ENCODE results near the gene PTPRE.

The PTPRE gene

DNA sequence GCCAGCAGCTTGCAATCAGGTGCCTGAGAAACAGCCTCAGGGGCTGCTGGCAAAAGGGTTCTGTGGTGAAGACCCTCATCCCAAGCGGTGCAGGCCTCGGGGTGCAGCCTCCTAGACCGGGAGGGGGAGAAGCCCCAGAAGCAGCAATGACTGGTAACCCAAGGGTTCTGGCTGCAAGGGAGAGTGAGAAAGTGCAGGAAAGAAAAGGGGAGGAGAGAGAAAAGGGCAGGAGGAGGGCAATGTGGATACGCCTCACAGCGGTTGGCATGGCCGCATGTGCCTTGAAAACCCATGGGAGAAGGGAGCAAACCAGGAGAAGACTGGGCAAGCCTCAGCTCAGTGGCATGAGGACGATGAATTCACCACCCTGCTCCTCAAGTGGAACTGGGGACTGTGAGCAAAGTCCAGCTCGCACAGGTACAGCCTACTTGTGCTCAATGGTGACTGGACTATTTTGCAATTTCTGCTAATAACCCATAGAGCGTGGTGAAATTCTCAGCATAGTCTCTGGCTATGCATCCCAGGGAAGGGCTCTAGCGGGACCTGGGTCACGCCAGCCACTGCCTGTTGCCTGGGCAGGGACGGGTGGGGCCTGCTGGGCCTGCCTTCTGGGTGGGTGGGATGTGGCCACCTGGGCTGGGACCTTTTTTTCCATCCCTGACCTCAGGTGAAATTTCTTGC, 20.4 kb upstream of the PTPRE start:
- H3K36me3 ChIP-seq (ENCODE audit: insufficient read depth, low read length): no peaks in the 10 kb centered on the region
- H3K4me3 ChIP-seq (ENCODE audit: low read length, poor library complexity, severe bottlenecking): no peak overlapping the region
- no peaks in the 10 kb centered on the region for H4K20me1 ChIP-seq (ENCODE audit: insufficient read depth, low read length, poor library complexity, severe bottlenecking)
- H3K79me2 ChIP-seq (ENCODE audit: insufficient read depth, low read length): no peaks in the 10 kb centered on the region
- no peaks in the 10 kb centered on the region for H3F3A ChIP-seq (ENCODE audit: low read depth)
- H2AFZ ChIP-seq (ENCODE audit: low read length): no peak overlapping the region
- H3K27me3 ChIP-seq (ENCODE audit: insufficient read depth, low read length, poor library complexity, severe bottlenecking): no peaks in the 10 kb centered on the region
- no peaks in the 10 kb centered on the region for H3K9me3 ChIP-seq (ENCODE audit: insufficient read depth, low read depth, low read length)
- no peak overlapping the region for H3K9ac ChIP-seq (ENCODE audit: low read depth, low read length, poor library complexity, severe bottlenecking)
- TF ChIP-seq EZH2phosphoT487 (IDR thresholded peaks at IDR 0.05; ENCODE audit: borderline replicate concordance): no peak
- TF ChIP-seq, protein P1, sequence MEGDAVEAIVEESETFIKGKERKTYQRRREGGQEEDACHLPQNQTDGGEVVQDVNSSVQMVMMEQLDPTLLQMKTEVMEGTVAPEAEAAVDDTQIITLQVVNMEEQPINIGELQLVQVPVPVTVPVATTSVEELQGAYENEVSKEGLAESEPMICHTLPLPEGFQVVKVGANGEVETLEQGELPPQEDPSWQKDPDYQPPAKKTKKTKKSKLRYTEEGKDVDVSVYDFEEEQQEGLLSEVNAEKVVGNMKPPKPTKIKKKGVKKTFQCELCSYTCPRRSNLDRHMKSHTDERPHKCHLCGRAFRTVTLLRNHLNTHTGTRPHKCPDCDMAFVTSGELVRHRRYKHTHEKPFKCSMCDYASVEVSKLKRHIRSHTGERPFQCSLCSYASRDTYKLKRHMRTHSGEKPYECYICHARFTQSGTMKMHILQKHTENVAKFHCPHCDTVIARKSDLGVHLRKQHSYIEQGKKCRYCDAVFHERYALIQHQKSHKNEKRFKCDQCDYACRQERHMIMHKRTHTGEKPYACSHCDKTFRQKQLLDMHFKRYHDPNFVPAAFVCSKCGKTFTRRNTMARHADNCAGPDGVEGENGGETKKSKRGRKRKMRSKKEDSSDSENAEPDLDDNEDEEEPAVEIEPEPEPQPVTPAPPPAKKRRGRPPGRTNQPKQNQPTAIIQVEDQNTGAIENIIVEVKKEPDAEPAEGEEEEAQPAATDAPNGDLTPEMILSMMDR (conservative IDR thresholded peaks at IDR 0.05; ENCODE audit: low read length): no peak
- H3K9me2 ChIP-seq (replicated peaks; ENCODE audit: low read depth, low read length): no peaks in the 10 kb centered on the region
- no peak overlapping the region for H3K4me2 ChIP-seq (ENCODE audit: low read depth, low read length, poor library complexity, severe bottlenecking)
- H3K4me1 ChIP-seq (ENCODE audit: insufficient read depth, low read length, poor library complexity, severe bottlenecking): peaks cover 3% of the 10 kb centered on the region

DNA sequence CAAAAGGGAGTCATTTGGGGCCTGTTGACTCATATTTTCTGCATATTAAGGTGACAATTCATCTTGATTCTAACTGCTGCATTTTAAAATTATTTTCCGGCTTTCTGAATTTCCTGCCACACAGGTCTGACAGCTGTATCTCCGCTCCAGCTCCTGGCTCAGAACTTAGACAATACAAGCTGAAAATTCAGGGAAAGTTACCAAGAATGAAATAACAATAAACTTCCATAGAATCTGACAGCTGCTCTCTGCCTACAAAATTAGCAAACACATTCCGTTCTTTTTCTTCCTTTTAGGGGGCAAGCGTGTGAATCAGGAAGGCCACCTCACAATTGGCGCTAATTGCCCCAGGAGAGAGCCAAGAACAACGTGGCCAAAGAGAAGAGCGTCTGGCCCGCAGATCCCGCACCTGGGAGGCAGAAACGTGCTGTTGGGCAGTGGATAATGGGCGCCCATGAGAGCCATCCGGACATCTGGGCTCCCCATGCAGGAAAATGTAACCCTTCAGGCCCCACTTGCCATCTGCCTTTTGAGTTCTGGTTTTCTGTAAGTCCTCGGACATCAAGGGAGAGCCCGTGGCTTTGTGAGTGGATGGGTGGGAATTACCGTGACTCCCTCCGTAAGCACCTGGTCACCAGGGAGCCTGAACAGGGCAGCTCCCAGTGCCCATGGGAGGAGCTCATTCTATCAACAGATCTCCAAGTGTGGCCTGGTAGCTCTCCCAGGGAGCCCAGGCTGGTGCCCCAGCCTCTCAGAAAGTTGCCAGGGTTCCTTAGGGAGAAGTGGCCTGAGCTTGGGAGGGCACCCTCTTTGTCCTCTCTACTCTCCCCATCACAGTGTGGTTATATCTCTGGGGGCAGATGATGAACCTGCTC, 19.1 kb upstream of the PTPRE start:
- Histone ChIP-seq H3K79me2 (ENCODE audit: insufficient read depth, low read length) (no peaks in the 10 kb centered on the region), H3K4me2 (ENCODE audit: low read depth, low read length, poor library complexity, severe bottlenecking) (no peak overlapping the region), H3F3A (ENCODE audit: low read depth) (no peaks in the 10 kb centered on the region), H3K4me3 (ENCODE audit: low read length, poor library complexity, severe bottlenecking) (no peak overlapping the region), H3K36me3 (ENCODE audit: insufficient read depth, low read length) (no peaks in the 10 kb centered on the region), H3K9me3 (ENCODE audit: insufficient read depth, low read depth, low read length) (no peaks in the 10 kb centered on the region), H3K9ac (ENCODE audit: low read depth, low read length, poor library complexity, severe bottlenecking) (no peak overlapping the region), H4K20me1 (ENCODE audit: insufficient read depth, low read length, poor library complexity, severe bottlenecking) (no peaks in the 10 kb centered on the region), H3K27me3 (ENCODE audit: insufficient read depth, low read length, poor library complexity, severe bottlenecking) (no peaks in the 10 kb centered on the region), H3K4me1 (ENCODE audit: insufficient read depth, low read length, poor library complexity, severe bottlenecking) (no peaks in the 10 kb centered on the region), H2AFZ (ENCODE audit: low read length) (no peak overlapping the region), H3K9me2 (replicated peaks; ENCODE audit: low read depth, low read length) (no peaks in the 10 kb centered on the region)
- TF ChIP-seq, protein P1 (conservative IDR thresholded peaks at IDR 0.05; ENCODE audit: low read length): no peak
- no peak for TF ChIP-seq EZH2phosphoT487 (IDR thresholded peaks at IDR 0.05; ENCODE audit: borderline replicate concordance)

DNA sequence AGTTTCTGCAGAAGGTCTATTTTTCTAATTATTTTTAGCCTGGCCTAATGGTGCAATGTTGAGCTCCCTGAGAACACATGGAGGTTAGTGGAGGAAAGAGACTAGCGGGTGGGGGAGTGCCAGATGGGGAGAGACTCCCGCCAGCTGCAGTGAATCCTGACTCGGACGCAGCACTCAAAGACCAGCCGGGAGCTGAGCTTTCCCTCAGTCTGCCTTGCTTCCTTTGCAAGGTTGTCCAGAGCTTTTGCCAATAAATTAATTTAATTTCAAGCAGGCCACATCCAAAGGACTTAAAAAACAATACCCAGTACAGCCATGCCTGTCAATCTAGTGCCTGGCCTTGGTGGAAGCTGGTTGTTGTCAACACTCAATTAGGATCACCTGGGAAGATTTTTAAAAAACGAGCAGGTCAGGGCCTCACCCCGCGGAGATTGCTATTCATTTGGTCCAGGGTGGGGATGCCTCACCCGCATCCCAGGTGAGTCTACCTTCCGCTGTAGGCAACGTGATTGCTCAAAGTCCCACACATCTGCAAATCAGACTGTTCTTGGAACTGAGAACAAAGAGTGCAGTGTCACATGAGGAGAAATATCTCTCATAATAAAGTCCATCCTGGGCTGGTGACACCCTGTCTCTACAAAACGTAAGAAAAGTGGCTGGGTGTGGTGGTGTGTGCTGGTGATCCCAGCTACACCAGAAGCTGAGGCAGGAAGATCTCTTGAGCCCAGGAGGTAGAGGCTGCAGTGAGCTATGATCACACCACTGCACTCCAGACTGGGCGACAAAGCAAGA, 18.2 kb upstream of the PTPRE start:
- no peaks in the 10 kb centered on the region for H3K4me1 ChIP-seq (ENCODE audit: insufficient read depth, low read length, poor library complexity, severe bottlenecking)
- H3F3A ChIP-seq (ENCODE audit: low read depth): no peaks in the 10 kb centered on the region
- H4K20me1 ChIP-seq (ENCODE audit: insufficient read depth, low read length, poor library complexity, severe bottlenecking): no peaks in the 10 kb centered on the region
- H3K27me3 ChIP-seq (ENCODE audit: insufficient read depth, low read length, poor library complexity, severe bottlenecking): no peaks in the 10 kb centered on the region
- H3K4me3 ChIP-seq (ENCODE audit: low read length, poor library complexity, severe bottlenecking): no peak overlapping the region
- H3K4me2 ChIP-seq (ENCODE audit: low read depth, low read length, poor library complexity, severe bottlenecking): no peak overlapping the region
- H3K9ac ChIP-seq (ENCODE audit: low read depth, low read length, poor library complexity, severe bottlenecking): no peak overlapping the region
- no peaks in the 10 kb centered on the region for H3K9me2 ChIP-seq (replicated peaks; ENCODE audit: low read depth, low read length)
- H2AFZ ChIP-seq (ENCODE audit: low read length): no peak overlapping the region
- H3K79me2 ChIP-seq (ENCODE audit: insufficient read depth, low read length): no peaks in the 10 kb centered on the region
- no peak for TF ChIP-seq EZH2phosphoT487 (IDR thresholded peaks at IDR 0.05; ENCODE audit: borderline replicate concordance)
- no peaks in the 10 kb centered on the region for H3K36me3 ChIP-seq (ENCODE audit: insufficient read depth, low read length)
- H3K9me3 ChIP-seq (ENCODE audit: insufficient read depth, low read depth, low read length): no peaks in the 10 kb centered on the region

Data from Loucy (cell line).